Liver (tissue), 9 donors: ENCODE data around the gene IL11RA. TPM values are rescaled to one million over a fixed set of nuclear protein-coding genes. Genes with fewer than 3 reads are reported as not detected.

ENCODE experiments used
- DNase-seq: peaks from one replicate; pipeline ENCODE4 v3.0.0-alpha.2; 2017; ENCODE audit warnings: low spot score
- H3K27ac ChIP-seq, 2 donors: one replicate each; pipeline ENCODE4 v1.7.0; 2013; ENCODE audit warnings: inconsistent platforms in 2 of 2, low read length in 2 of 2, control low read depth in 1 of 2, low read depth in 1 of 2, mild to moderate bottlenecking in 1 of 2
- H3K27me3 ChIP-seq, 4 donors: one replicate each; pipeline versions ENCODE4 v1.6.1 to v1.7.0; 2013; ENCODE audit warnings: low read length in 3 of 4, inconsistent platforms in 1 of 4, mild to moderate bottlenecking in 1 of 4, moderate library complexity in 1 of 4; ENCODE audit not compliant: control insufficient read depth in 4 of 4, insufficient read depth in 4 of 4
- H3K36me3 ChIP-seq, 4 donors: one replicate each; pipeline versions ENCODE4 v1.6.1 to v1.7.0; 2013; ENCODE audit warnings: low read length in 3 of 4, mild to moderate bottlenecking in 3 of 4, low read depth in 1 of 4, moderate library complexity in 1 of 4; ENCODE audit not compliant: control insufficient read depth in 4 of 4, insufficient read depth in 3 of 4
- H3K4me1 ChIP-seq, 4 donors: one replicate each; pipeline versions ENCODE4 v1.6.1 to v1.7.0; 2013; ENCODE audit warnings: low read length in 3 of 4, mild to moderate bottlenecking in 3 of 4, moderate library complexity in 1 of 4; ENCODE audit not compliant: control insufficient read depth in 4 of 4, insufficient read depth in 4 of 4
- H3K4me3 ChIP-seq, 3 donors: one replicate each; pipeline versions ENCODE4 v1.6.1 to v1.7.0; 2013; ENCODE audit warnings: low read length in 3 of 3, control low read depth in 1 of 3, low read depth in 1 of 3, mild to moderate bottlenecking in 1 of 3
- H3K9ac ChIP-seq, 2 donors: one replicate each; pipeline ENCODE4 v1.7.0; 2013; ENCODE audit warnings: low read length in 2 of 2, mild to moderate bottlenecking in 2 of 2, moderate library complexity in 2 of 2, control low read depth in 1 of 2, low read depth in 1 of 2
- H3K9me3 ChIP-seq, 4 donors: one replicate each; pipeline versions ENCODE4 v1.6.1 to v1.7.0; 2013; ENCODE audit warnings: low read length in 3 of 4; ENCODE audit not compliant: control insufficient read depth in 4 of 4
- CTCF ChIP-seq: fragments of 150-350 bp; IDR thresholded peaks from 2 replicates; pipeline ENCODE4 v1.5.1; 2017; ENCODE audit warnings: improper control_type of control experiment, low read depth, low read length; ENCODE audit not compliant: missing input control
- FOXA1 ChIP-seq: IDR thresholded peaks from 2 replicates; pipeline ENCODE4 v1.6.1; 2016; ENCODE audit warnings: antibody characterized with exemption
- FOXA2 ChIP-seq: IDR thresholded peaks from 2 replicates; pipeline ENCODE4 v1.6.1; 2016; ENCODE audit warnings: antibody characterized with exemption
- GABPA ChIP-seq, 2 donors: IDR thresholded peaks in 1 of 2; conservative IDR thresholded peaks in 1 of 2; 2 replicates each; pipeline ENCODE4 v1.6.1; 2016; ENCODE audit warnings: antibody characterized with exemption in 2 of 2, mild to moderate bottlenecking in 1 of 2, moderate library complexity in 1 of 2
- HNF4A ChIP-seq, 2 donors: conservative IDR thresholded peaks; 2 replicates each; pipeline ENCODE4 v1.6.1; 2016; ENCODE audit warnings: antibody characterized with exemption in 2 of 2, mild to moderate bottlenecking in 2 of 2
- JUND ChIP-seq, 2 donors: IDR thresholded peaks; 2 replicates each; pipeline ENCODE4 v1.6.1; 2016; ENCODE audit warnings: antibody characterized with exemption in 2 of 2
- MAX ChIP-seq: IDR thresholded peaks from 2 replicates; pipeline ENCODE4 v1.6.1; 2016; ENCODE audit warnings: antibody characterized with exemption
- NR2F2 ChIP-seq: IDR thresholded peaks from 2 replicates; pipeline ENCODE4 v1.6.1; 2016; ENCODE audit warnings: antibody characterized with exemption
- RAD21 ChIP-seq, 2 donors: IDR thresholded peaks; 2 replicates each; pipeline ENCODE4 v1.6.1; 2016; ENCODE audit warnings: antibody characterized with exemption in 2 of 2, mild to moderate bottlenecking in 2 of 2
- RXRA ChIP-seq, 2 donors: IDR thresholded peaks; 2 replicates each; pipeline ENCODE4 v1.6.1; 2017 to 2018; ENCODE audit warnings: antibody characterized with exemption in 2 of 2, mild to moderate bottlenecking in 1 of 2
- SP1 ChIP-seq: IDR thresholded peaks from 2 replicates; pipeline ENCODE4 v1.6.1; 2018; ENCODE audit warnings: antibody characterized with exemption, mild to moderate bottlenecking
- TAF1 ChIP-seq: conservative IDR thresholded peaks from 2 replicates; pipeline ENCODE4 v1.6.1; 2016; ENCODE audit warnings: antibody characterized with exemption, mild to moderate bottlenecking
- ZBTB33 ChIP-seq: IDR thresholded peaks from 2 replicates; pipeline ENCODE4 v1.6.1; 2016; ENCODE audit warnings: antibody characterized with exemption
- WGBS: extraction: QIAGEN DNeasy Blood & Tissue Kit; methylation state at CpG from one replicate; pipeline ENCODE4 v1.1.7; 2013; 5-methylcytosine and 5-hydroxymethylcytosine counted together
- polyA plus RNA-seq, 2 donors: library from polyadenylated mRNA; stranded (reverse) in 1 of 2; unstranded in 1 of 2; fragments of 200-250 nt in 1 of 2; fragments of >200 nt in 1 of 2; fragmentation: Nextera tagmentation in 1 of 2; extraction: Ambion mirVana in 1 of 2; gene quantifications; one replicate each; pipeline versions ENCODE4 v1.2.1 to v1.2.3, GENCODE V29; 2013 to 2015
- total RNA-seq, 2 donors: library from RNA; depleted of rRNA; stranded (reverse); fragments of >200 nt; gene quantifications; one replicate each; pipeline ENCODE4 v1.2.3, GENCODE V29; 2014
- donor health status: healthy.
- donor health status: healthy.
- donor health status: healthy.
- donor health status: healthy.
- donor health status: healthy.

IL11RA gene
- total and polyA plus RNA-seq, 4 donors = 10.0 to 35.3 (median 14.7) TPM

- Histone ChIP-seq H3K4me3 (no peak overlapping the region), H3K9me3 (no peaks in the 10 kb centered on the region), H3K9ac (no peak overlapping the region), H3K27ac (no peak overlapping the region), H3K27me3 (no peaks in the 10 kb centered on the region), H3K36me3 (peaks cover 0 to 11% (median 0%) of the 10 kb centered on the region in 4 donors), H3K4me1 (peaks cover 6 to 22% (median 17%) of the 10 kb centered on the region in 4 donors)
- DNase-seq = no peak
- TF ChIP-seq GABPA (IDR thresholded peaks at IDR 0.05 in 1 of 2, conservative IDR thresholded peaks at IDR 0.05 in 1 of 2) (no peak), FOXA2 (no peak), RAD21 (IDR thresholded peaks at IDR 0.05) (no peak), MAX (no peak), CTCF (no peak)
- WGBS = 92% methylated on average over 5 of the region's 5 CpGs
Measured at GRCh38 chr9:34656992-34657391, 5.0 kb downstream of the IL11RA start.

GRCh38 chr9:34658461-34658860 lies 6.5 kb downstream of the IL11RA start:
- no peak overlapping the region for H3K9ac ChIP-seq
- TF ChIP-seq RXRA (IDR thresholded peaks at IDR 0.05) = no peak
- TF ChIP-seq RAD21 (IDR thresholded peaks at IDR 0.05) = no peak
- TF ChIP-seq FOXA1 = no peak
- no peak for TF ChIP-seq TAF1
- no peak for TF ChIP-seq HNF4A (conservative IDR thresholded peaks at IDR 0.05)
- TF ChIP-seq JUND (IDR thresholded peaks at IDR 0.05) = no peak

GRCh38 chr9:34659592-34660253 lies 7.7 kb downstream of the IL11RA start:
- no peak for TF ChIP-seq NR2F2
- TF ChIP-seq RXRA (IDR thresholded peaks at IDR 0.05) = no peak
- TF ChIP-seq SP1 = no peak
- TF ChIP-seq ZBTB33 = no peak
- no peak overlapping the region for H3K4me3 ChIP-seq
- WGBS = 85% methylated on average over 8 of the region's 8 CpGs

More at GRCh38 chr9:34658461-34658860, 6.5 kb downstream of the IL11RA start:
- Histone ChIP-seq H3K4me3 (no peak overlapping the region), H3K27ac (no peak overlapping the region), H3K9me3 (no peaks in the 10 kb centered on the region), H3K27me3 (no peaks in the 10 kb centered on the region), H3K4me1 (peaks cover 4 to 8% (median 6%) of the 10 kb centered on the region in 4 donors), H3K36me3 (peaks cover 0 to 14% (median 0%) of the 10 kb centered on the region in 4 donors)
- 97% methylated on average over 14 of the region's 14 CpGs for WGBS
- DNase-seq = no peak

More at GRCh38 chr9:34659592-34660253, 7.7 kb downstream of the IL11RA start:
- Histone ChIP-seq H3K9me3 (no peaks in the 10 kb centered on the region), H3K4me1 (peaks cover 2 to 11% (median 6%) of the 10 kb centered on the region in 4 donors), H3K27me3 (no peaks in the 10 kb centered on the region), H3K9ac (no peak overlapping the region), H3K36me3 (peaks cover 0 to 14% (median 0%) of the 10 kb centered on the region in 4 donors), H3K27ac (no peak overlapping the region)
- no peak for DNase-seq
